Smooth muscle cell (in vitro differentiated cells): ENCODE data around the gene TOR1AIP1. TPM values are rescaled to one million over a fixed set of nuclear protein-coding genes. Genes with fewer than 3 reads are reported as not detected.

Experiments used
- DNase-seq: peaks from one replicate; lab custom pipeline; 2025; ENCODE audit not compliant: unreplicated experiment; lab: John Stamatoyannopoulos, UW
- H2AFZ ChIP-seq: fragments of 200-600 bp; sonication (generic); 2 replicates; pipeline ENCODE4 v1.6.0; 2016; ENCODE audit warnings: antibody characterized with exemption, low read depth, mild to moderate bottlenecking
- H3F3A ChIP-seq: fragments of 200-600 bp; sonication (generic); 2 replicates; pipeline ENCODE4 v1.6.0; 2017; ENCODE audit warnings: antibody characterized with exemption, low read depth
- H3K27ac ChIP-seq: fragments of 200-600 bp; sonication (generic); 2 replicates; pipeline ENCODE4 v1.5.1; 2016; ENCODE audit warnings: low read depth, mild to moderate bottlenecking
- H3K27me3 ChIP-seq: fragments of 200-600 bp; sonication (generic); 2 replicates; pipeline ENCODE4 v1.6.1; 2016; ENCODE audit warnings: low read depth, mild to moderate bottlenecking
- H3K36me3 ChIP-seq: fragments of 200-600 bp; sonication (generic); 2 replicates; pipeline ENCODE4 v1.5.1; 2016; ENCODE audit warnings: low read depth
- H3K4me1 ChIP-seq: fragments of 200-600 bp; sonication (generic); 2 replicates; pipeline ENCODE4 v1.5.1; 2016; ENCODE audit warnings: low read depth
- H3K4me2 ChIP-seq: fragments of 200-600 bp; sonication (generic); 2 replicates; pipeline ENCODE4 v1.6.0; 2016; ENCODE audit warnings: mild to moderate bottlenecking
- H3K4me3 ChIP-seq: fragments of 200-600 bp; sonication (generic); 2 replicates; pipeline ENCODE4 v1.5.1; 2016; ENCODE audit warnings: mild to moderate bottlenecking
- H3K79me2 ChIP-seq: fragments of 200-600 bp; sonication (generic); 2 replicates; pipeline ENCODE4 v1.6.0; 2016; ENCODE audit warnings: low read depth, mild to moderate bottlenecking
- H3K9ac ChIP-seq: fragments of 200-600 bp; sonication (generic); 2 replicates; pipeline ENCODE4 v1.6.0; 2016; ENCODE audit warnings: low read depth
- H3K9me3 ChIP-seq: fragments of 200-600 bp; sonication (generic); replicated peaks from 2 replicates; pipeline ENCODE4 v1.5.1; 2016; ENCODE audit warnings: low read depth
- H4K20me1 ChIP-seq: fragments of 200-600 bp; sonication (generic); 2 replicates; pipeline ENCODE4 v1.6.0; 2016; ENCODE audit warnings: low read depth
- WGBS: methylation state at CpG from one replicate; pipeline ENCODE4 v1.1.7; 2016; ENCODE audit warnings: low lambda C conversion rate; 5-methylcytosine and 5-hydroxymethylcytosine counted together
- polyA plus RNA-seq: library from polyadenylated mRNA; unstranded; fragments of >200 nt; fragmentation: Nextera tagmentation; extraction: Ambion mirVana; gene quantifications from 2 replicates; pipeline ENCODE4 v1.2.1, GENCODE V29; 2016
- total RNA-seq: library from RNA; depleted of rRNA; stranded (reverse); fragments of >200 nt; gene quantifications from 2 replicates; pipeline ENCODE4 v1.2.3, GENCODE V29; 2014
- TF ChIP-seq, protein P1 (sequence below): fragments of 200-600 bp; sonication (generic); IDR thresholded peaks from 2 replicates; pipeline ENCODE4 v1.5.1; 2017; ENCODE audit warnings: borderline replicate concordance, mild to moderate bottlenecking, antibody characterized with exemption; ENCODE audit not compliant: insufficient read depth, poor library complexity, severe bottlenecking

TOR1AIP1 gene
- total and polyA plus RNA-seq, 2 experiments from 2014 or later, result 25.8 to 36.5 TPM

DNA sequence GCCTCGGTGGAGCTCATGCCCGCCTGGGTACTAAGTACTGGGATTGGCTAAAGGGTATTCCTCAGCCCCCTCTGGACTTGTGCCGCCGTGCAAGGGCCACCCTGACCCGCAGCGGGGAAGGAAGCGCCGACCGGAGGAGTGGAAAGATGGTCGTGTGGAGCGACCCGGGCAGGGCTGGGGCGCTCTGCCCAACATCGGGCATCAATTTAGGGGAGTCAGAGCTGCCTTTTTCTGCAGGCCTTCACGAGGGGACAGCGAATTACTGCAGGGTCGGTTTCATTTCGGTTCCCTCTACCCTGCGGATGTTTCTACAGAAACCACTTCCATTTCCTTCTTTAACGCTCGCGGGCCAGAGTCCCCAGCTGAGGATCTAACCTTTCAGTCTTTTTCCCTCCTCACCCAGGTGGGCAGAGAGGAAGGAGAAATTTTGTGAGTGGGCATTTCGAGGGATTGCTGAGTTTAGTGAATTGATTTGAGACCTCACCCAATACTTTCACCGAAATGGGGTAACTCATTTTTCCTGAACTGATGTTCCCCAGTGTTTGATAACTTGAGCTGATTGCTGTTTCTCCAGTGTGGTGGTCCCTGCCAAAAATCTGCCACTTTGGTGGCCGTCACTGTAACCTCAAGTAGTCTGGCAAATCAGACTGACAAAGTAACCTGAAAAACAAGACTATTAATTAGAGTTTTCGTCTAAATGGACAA, 1.1 kb downstream of the TOR1AIP1 start:
- Histone ChIP-seq H3F3A (peaks cover 9% of the 10 kb centered on the region), H3K9ac (peak overlapping the region; percentile 99), H3K27ac (peak overlapping the region; percentile 100), H4K20me1 (peaks cover 7% of the 10 kb centered on the region), H3K4me3 (peak overlapping the region; percentile 83), H3K27me3 (no peaks in the 10 kb centered on the region), H3K79me2 (peaks cover 26% of the 10 kb centered on the region), H3K9me3 (no peaks in the 10 kb centered on the region), H2AFZ (peak overlapping the region; percentile 82), H3K36me3 (peaks cover 10% of the 10 kb centered on the region), H3K4me2 (peak overlapping the region; percentile 90), H3K4me1 (peaks cover 7% of the 10 kb centered on the region)
- 1% methylated on average over 25 of the region's 26 CpGs for WGBS
- TF ChIP-seq, protein P1, sequence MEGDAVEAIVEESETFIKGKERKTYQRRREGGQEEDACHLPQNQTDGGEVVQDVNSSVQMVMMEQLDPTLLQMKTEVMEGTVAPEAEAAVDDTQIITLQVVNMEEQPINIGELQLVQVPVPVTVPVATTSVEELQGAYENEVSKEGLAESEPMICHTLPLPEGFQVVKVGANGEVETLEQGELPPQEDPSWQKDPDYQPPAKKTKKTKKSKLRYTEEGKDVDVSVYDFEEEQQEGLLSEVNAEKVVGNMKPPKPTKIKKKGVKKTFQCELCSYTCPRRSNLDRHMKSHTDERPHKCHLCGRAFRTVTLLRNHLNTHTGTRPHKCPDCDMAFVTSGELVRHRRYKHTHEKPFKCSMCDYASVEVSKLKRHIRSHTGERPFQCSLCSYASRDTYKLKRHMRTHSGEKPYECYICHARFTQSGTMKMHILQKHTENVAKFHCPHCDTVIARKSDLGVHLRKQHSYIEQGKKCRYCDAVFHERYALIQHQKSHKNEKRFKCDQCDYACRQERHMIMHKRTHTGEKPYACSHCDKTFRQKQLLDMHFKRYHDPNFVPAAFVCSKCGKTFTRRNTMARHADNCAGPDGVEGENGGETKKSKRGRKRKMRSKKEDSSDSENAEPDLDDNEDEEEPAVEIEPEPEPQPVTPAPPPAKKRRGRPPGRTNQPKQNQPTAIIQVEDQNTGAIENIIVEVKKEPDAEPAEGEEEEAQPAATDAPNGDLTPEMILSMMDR, result no peak
- no peak for DNase-seq

DNA sequence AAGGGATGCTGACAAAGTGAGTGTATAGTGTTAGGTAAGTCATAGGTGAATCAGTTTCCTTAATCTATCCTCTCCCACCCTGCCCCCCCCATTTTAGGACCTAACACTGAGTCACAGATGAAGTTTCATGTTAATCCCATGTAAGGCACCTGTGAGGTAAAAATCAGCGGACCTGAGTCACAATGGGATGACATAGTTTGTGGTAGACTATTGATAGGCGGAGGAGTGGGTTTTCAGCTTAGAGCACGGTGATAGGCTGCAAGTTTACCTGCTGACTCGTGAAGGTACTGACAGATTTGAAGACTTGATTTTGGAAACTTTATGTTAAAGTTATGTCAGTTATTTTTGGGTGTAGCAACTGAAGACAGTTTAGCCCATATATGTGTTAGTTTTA, 1.7 kb downstream of the TOR1AIP1 start:
- TF ChIP-seq, protein P1, result no peak
- peak overlapping the region; percentile 83 for H3K4me3 ChIP-seq
- 16% methylated on average over 4 of the region's 4 CpGs for WGBS
- peaks cover 7% of the 10 kb centered on the region for H3K4me1 ChIP-seq
- peaks cover 7% of the 10 kb centered on the region for H4K20me1 ChIP-seq
- H3K36me3 ChIP-seq, result peaks cover 10% of the 10 kb centered on the region
- peaks cover 26% of the 10 kb centered on the region for H3K79me2 ChIP-seq
- no peak for DNase-seq
- H3K4me2 ChIP-seq, result peak overlapping the region; percentile 90
- peak overlapping the region; percentile 100 for H3K27ac ChIP-seq
- H3K9me3 ChIP-seq, result no peaks in the 10 kb centered on the region
- no peaks in the 10 kb centered on the region for H3K27me3 ChIP-seq
- H3K9ac ChIP-seq, result peak overlapping the region; percentile 99
- H2AFZ ChIP-seq, result no peak overlapping the region
- peaks cover 9% of the 10 kb centered on the region for H3F3A ChIP-seq

DNA sequence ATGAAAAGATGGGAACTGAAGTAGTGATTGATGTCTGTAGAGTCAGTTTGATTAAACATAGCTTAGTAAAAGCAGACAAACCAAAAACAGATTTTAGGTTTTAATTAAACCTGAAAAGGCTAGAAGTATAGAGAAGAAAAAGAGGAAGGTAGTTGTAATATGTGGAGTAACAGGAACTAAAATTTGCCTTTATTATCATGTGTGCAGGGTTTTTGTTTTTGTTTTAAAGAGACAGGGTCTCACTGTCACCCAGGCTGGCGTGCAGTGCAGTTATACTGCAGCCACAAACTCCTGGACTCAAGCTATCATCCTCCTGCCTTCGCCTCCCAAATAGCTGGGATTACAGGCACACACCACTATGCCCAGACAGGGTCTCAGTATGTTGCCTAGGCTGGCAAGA, 6.0 kb downstream of the TOR1AIP1 start:
- H4K20me1 ChIP-seq, result peaks cover 7% of the 10 kb centered on the region
- H3K4me3 ChIP-seq, result no peak overlapping the region
- no peaks in the 10 kb centered on the region for H3K9me3 ChIP-seq
- no peaks in the 10 kb centered on the region for H3K27me3 ChIP-seq
- peaks cover 26% of the 10 kb centered on the region for H3K79me2 ChIP-seq
- no peak for DNase-seq
- H3K4me1 ChIP-seq, result no peaks in the 10 kb centered on the region
- TF ChIP-seq, protein P1, result no peak
- H3K4me2 ChIP-seq, result no peak overlapping the region
- H3K36me3 ChIP-seq, result peaks cover 14% of the 10 kb centered on the region
- no peak overlapping the region for H3K27ac ChIP-seq
- no peaks in the 10 kb centered on the region for H3F3A ChIP-seq
- H3K9ac ChIP-seq, result no peak overlapping the region
- no peak overlapping the region for H2AFZ ChIP-seq
- WGBS, result 98% methylated on average over 2 of the region's 2 CpGs

DNA sequence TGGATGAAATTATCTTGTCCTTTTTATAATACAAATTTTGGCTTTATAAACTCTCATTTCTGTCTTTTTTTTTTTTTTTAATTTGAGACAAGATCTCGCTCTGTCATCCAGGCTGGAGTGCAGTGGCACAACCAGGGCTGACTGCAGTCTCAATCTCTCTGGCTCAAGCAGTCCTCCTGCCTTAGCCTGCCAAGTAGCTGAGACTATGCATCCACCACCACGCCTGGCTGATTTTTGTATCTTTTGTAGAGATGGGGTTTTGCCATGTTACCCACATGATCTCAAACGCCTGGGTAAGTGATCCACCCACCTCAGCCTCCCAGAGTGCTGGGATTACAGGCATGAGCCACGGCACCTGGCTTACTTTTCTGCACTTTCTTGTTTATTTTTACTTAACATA, 7.5 kb downstream of the TOR1AIP1 start:
- TF ChIP-seq, protein P1, result no peak
- Histone ChIP-seq H3K79me2 (peaks cover 12% of the 10 kb centered on the region), H3K9ac (no peak overlapping the region), H3K4me2 (no peak overlapping the region), H3K9me3 (no peaks in the 10 kb centered on the region), H3K27me3 (no peaks in the 10 kb centered on the region), H3K4me3 (no peak overlapping the region), H3K4me1 (no peaks in the 10 kb centered on the region), H3F3A (no peaks in the 10 kb centered on the region), H2AFZ (no peak overlapping the region), H3K36me3 (peaks cover 14% of the 10 kb centered on the region), H3K27ac (no peak overlapping the region), H4K20me1 (peaks cover 7% of the 10 kb centered on the region)
- no peak for DNase-seq
- 93% methylated on average over 4 of the region's 4 CpGs for WGBS
